ENCODE measurements around the gene RANBP10. TPM values are rescaled to one million over a fixed set of nuclear protein-coding genes. Genes with fewer than 3 reads are reported as not detected.
A peak's percentile ranks its signal among the peaks of the same experiment; 100 is the strongest.

RANBP10 gene
- total and polyA plus RNA-seq, 7 donors: 4.2 to 15.5 (median 7.5) TPM

- Histone ChIP-seq H3K36me3 (peaks cover 13 to 89% (median 48%) of the 10 kb centered on the region in 4 donors), H3K4me1 (no peaks in the 10 kb centered on the region), H3K4me3 (no peak overlapping the region), H3K9me3 (no peaks in the 10 kb centered on the region), H3K27ac (no peak overlapping the region), H3K27me3 (no peaks in the 10 kb centered on the region)
- DNase-seq: peak; percentile 60
- 92 to 96% methylated on average over 22 of the region's 22 CpGs for WGBS, 2 donors
- no peak for TF ChIP-seq EP300 (IDR thresholded peaks at IDR 0.05)
- intact Hi-C loops (cut with DNase I): no loop called here
Measured at GRCh38 chr16:67727521-67728485, 78.6 kb downstream of the RANBP10 start.

GRCh38 chr16:67726106-67727034 is 80.0 kb downstream of the RANBP10 start:
- intact Hi-C loops (cut with DNase I): no loop called here
- Histone ChIP-seq H3K27ac (no peak overlapping the region), H3K36me3 (peaks cover 13 to 79% (median 46%) of the 10 kb centered on the region in 4 donors), H3K27me3 (no peaks in the 10 kb centered on the region), H3K4me3 (no peak overlapping the region), H3K9me3 (no peaks in the 10 kb centered on the region), H3K4me1 (no peaks in the 10 kb centered on the region)
- TF ChIP-seq POLR2AphosphoS5 (IDR thresholded peaks at IDR 0.05) (no peak), POLR2A (IDR thresholded peaks at IDR 0.05) (no peak), CTCF (IDR thresholded peaks at IDR 0.05) (no peak), EP300 (IDR thresholded peaks at IDR 0.05) (no peak)
- WGBS, 2 donors: 94 to 96% methylated on average over 8 of the region's 8 CpGs
- DNase-seq: peak; percentile 56

- peaks cover 0 to 10% (median 8%) of the 10 kb centered on the region in 4 donors for H3K4me1 ChIP-seq
- no peak overlapping the region for H3K27ac ChIP-seq
- DNase-seq: peak; percentile 40
- intact Hi-C loops (cut with DNase I): no loop called here
- TF ChIP-seq EP300 (IDR thresholded peaks at IDR 0.05) (no peak), POLR2A (IDR thresholded peaks at IDR 0.05) (no peak), POLR2AphosphoS5 (IDR thresholded peaks at IDR 0.05) (no peak), CTCF (IDR thresholded peaks at IDR 0.05) (no peak)
- H3K27me3 ChIP-seq: no peaks in the 10 kb centered on the region
- H3K4me3 ChIP-seq: no peak overlapping the region
- no peaks in the 10 kb centered on the region for H3K9me3 ChIP-seq
- 92 to 94% methylated on average over 5 of the region's 5 CpGs for WGBS, 2 donors
- H3K36me3 ChIP-seq: peaks cover under 1 to 55% (median 28%) of the 10 kb centered on the region in 4 donors
Measured at GRCh38 chr16:67723911-67724305, 82.5 kb downstream of the RANBP10 start.

- intact Hi-C loops (cut with DNase I): no loop called here
Measured at GRCh38 chr16:67723151-67723910, 83.0 kb downstream of the RANBP10 start.

More at GRCh38 chr16:67723151-67723910, 83.0 kb downstream of the RANBP10 start:
- H3K27ac ChIP-seq: no peak overlapping the region
- peak; percentile 30 for DNase-seq
- H3K9me3 ChIP-seq: no peaks in the 10 kb centered on the region
- H3K4me3 ChIP-seq: no peak overlapping the region
- 97% methylated on average over 5 of the region's 5 CpGs for WGBS, 2 donors
- peaks cover 0 to 49% (median 25%) of the 10 kb centered on the region in 4 donors for H3K36me3 ChIP-seq
- H3K27me3 ChIP-seq: no peaks in the 10 kb centered on the region
- H3K4me1 ChIP-seq: peaks cover 0 to 16% (median 12%) of the 10 kb centered on the region in 4 donors
- TF ChIP-seq POLR2AphosphoS5 (IDR thresholded peaks at IDR 0.05) (no peak), EP300 (IDR thresholded peaks at IDR 0.05) (no peak), POLR2A (IDR thresholded peaks at IDR 0.05) (no peak), CTCF (IDR thresholded peaks at IDR 0.05) (no peak)
